K562 (cell line): Measurements from ENCODE around the gene TEX264. TPM values are rescaled to one million over a fixed set of nuclear protein-coding genes. Genes with fewer than 3 reads are reported as not detected.

ENCODE experiments used
- ATAC-seq: fragments of 200-7000 bp; cut with Tn5 transposase; 3 replicates; pipeline ENCODE4 v1.9.1; 2020; ENCODE audit warnings: moderate library complexity
- BruUV-seq: library from RNA; stranded (reverse); fragments of 400-500 nt; replicated peaks from 2 replicates; lab custom pipeline; 2021; lab: Mats Ljungman, UMichigan
- CTCF ChIA-PET: fragments of 300-600 bp; formaldehyde crosslinking; extraction: SDS; loops from one replicate; lab custom pipeline; 2021; ENCODE audit warnings: low intra/inter-chr PET ratio; lab: Yijun Ruan, JAX
- POLR2A ChIA-PET: fragments of 300-600, 350-650 bp; sonication (Branson Sonifier 250); formaldehyde crosslinking; extraction: SDS; loops from one replicate; lab custom pipeline; 2021; ENCODE audit warnings: antibody characterized with exemption, inconsistent platforms; lab: Yijun Ruan, JAX
- DNase-seq, 4 experiments: peaks; one replicate each; pipeline versions ENCODE4 v3.0.0 to v3.0.0-alpha.2; 2011 to 2018; ENCODE audit warnings: low spot score in 3 of 4, mixed read lengths in 3 of 4; ENCODE audit errors: extremely low read depth in 1 of 4
- FAIRE-seq: peaks from 2 replicates; lab custom pipeline; 2011; peaks lifted over from hg19 to GRCh38; lab: Jason Lieb, UNC
- H2AFZ ChIP-seq: 2 replicates; pipeline ENCODE4 v1.6.0; 2011; ENCODE audit warnings: low read depth, low read length, control low read depth, inconsistent platforms
- H3K27ac ChIP-seq: fragments of 200-600 bp; 3 replicates; pipeline ENCODE4 v1.8.0; 2011; ENCODE audit warnings: low read depth, mild to moderate bottlenecking, control low read depth, inconsistent platforms, low read length, moderate library complexity, mixed read lengths; ENCODE audit errors: extremely low read depth
- H3K27me3 ChIP-seq, 2 experiments: fragments of 300-600 bp in 1 of 2; 2 replicates in 1 of 2; 3 replicates in 1 of 2; pipeline versions ENCODE4 v1.6.0 to v1.8.0; 2011; ENCODE audit warnings: inconsistent platforms in 2 of 2, low read length in 2 of 2, mild to moderate bottlenecking in 1 of 2, mixed read lengths in 1 of 2, moderate library complexity in 1 of 2; ENCODE audit not compliant: control insufficient read depth in 2 of 2, insufficient read depth in 2 of 2
- H3K36me3 ChIP-seq: fragments of 300-600 bp; 3 replicates; pipeline ENCODE4 v1.8.0; 2011; ENCODE audit warnings: mild to moderate bottlenecking, low read length, inconsistent platforms; ENCODE audit not compliant: control insufficient read depth, insufficient read depth
- H3K4me1 ChIP-seq, 2 experiments: fragments of 200-600 bp in 1 of 2; replicated peaks in 1 of 2; 2 replicates in 1 of 2; 3 replicates in 1 of 2; pipeline versions ENCODE4 v1.5.1 to v1.8.0; 2011; ENCODE audit warnings: inconsistent platforms in 2 of 2, low read length in 2 of 2, mild to moderate bottlenecking in 1 of 2, mixed read lengths in 1 of 2, moderate library complexity in 1 of 2; ENCODE audit not compliant: control insufficient read depth in 2 of 2, insufficient read depth in 2 of 2
- H3K4me2 ChIP-seq: 2 replicates; pipeline ENCODE4 v1.6.1; 2011; ENCODE audit warnings: low read length, control low read depth, inconsistent platforms, mixed read lengths; ENCODE audit not compliant: insufficient read depth
- H3K4me3 ChIP-seq: fragments of 200-600 bp; sonication (generic), shearing (Covaris generic); 2 replicates; pipeline ENCODE4 v1.5.1; 2016; ENCODE audit warnings: control low read depth, inconsistent platforms
- H3K79me2 ChIP-seq: fragments of 200-600 bp; 3 replicates; pipeline ENCODE4 v1.8.0; 2011; ENCODE audit warnings: low read length, inconsistent platforms; ENCODE audit not compliant: control insufficient read depth, insufficient read depth
- H3K9ac ChIP-seq, 2 experiments: 2 replicates each; pipeline versions ENCODE4 v1.6.0 to v1.6.1; 2011; ENCODE audit warnings: low read depth in 2 of 2, low read length in 2 of 2, control low read depth in 1 of 2, inconsistent platforms in 1 of 2, mild to moderate bottlenecking in 1 of 2, mixed read lengths in 1 of 2; ENCODE audit not compliant: insufficient read depth in 1 of 2
- H3K9me1 ChIP-seq: one replicate; pipeline ENCODE4 v1.6.0; 2011; ENCODE audit warnings: inconsistent platforms, mild to moderate bottlenecking, low read length, moderate library complexity; ENCODE audit not compliant: control insufficient read depth, insufficient read depth
- H3K9me3 ChIP-seq: replicated peaks from 2 replicates; pipeline ENCODE4 v1.5.1; 2011; ENCODE audit warnings: low read depth, low read length, inconsistent platforms; ENCODE audit not compliant: control insufficient read depth, insufficient read depth
- H4K20me1 ChIP-seq: replicated peaks from 2 replicates; pipeline ENCODE4 v1.6.1; 2011; ENCODE audit warnings: low read length, inconsistent platforms, mixed read lengths; ENCODE audit not compliant: control insufficient read depth, insufficient read depth
- FOXK2 ChIP-seq, 2 experiments: fragments of 450-650 bp; IDR thresholded peaks in 1 of 2; conservative IDR thresholded peaks in 1 of 2; 2 replicates each; pipeline ENCODE4 v1.6.1; 2016; ENCODE audit warnings: low read depth in 2 of 2, mild to moderate bottlenecking in 1 of 2
- HSF4 ChIP-seq: fragments of 250-450 bp; sonication (Bioruptor Pico); IDR thresholded peaks from 2 replicates; pipeline ENCODE4 v2.1.2; 2022; ENCODE audit warnings: mild to moderate bottlenecking, moderate library complexity, borderline replicate concordance
- KDM5B ChIP-seq: fragments of 200-600 bp; sonication (generic); IDR thresholded peaks from 2 replicates; pipeline ENCODE4 v1.6.1; 2012; ENCODE audit warnings: low read depth, mild to moderate bottlenecking, moderate library complexity, low read length, control low read depth, inconsistent platforms; ENCODE audit not compliant: insufficient replicate concordance
- POLR2AphosphoS5 ChIP-seq: IDR thresholded peaks from 2 replicates; pipeline ENCODE4 v1.6.1; 2011; ENCODE audit warnings: mild to moderate bottlenecking, low read depth, low read length, moderate library complexity; ENCODE audit not compliant: control insufficient read depth, insufficient read depth
- ZFP36 ChIP-seq: fragments of 150-350 bp; IDR thresholded peaks from 2 replicates; pipeline ENCODE4 v1.6.1; 2018; ENCODE audit warnings: low read length, low read depth; ENCODE audit not compliant: partially characterized antibody
- ZNF282 ChIP-seq: sonication (generic); formaldehyde crosslinking; IDR thresholded peaks from 2 replicates; pipeline ENCODE4 v1.8.1; 2023; ENCODE audit warnings: missing genetic modification reagents
- ZNF57 ChIP-seq: fragments of 450-650 bp; formaldehyde crosslinking; IDR thresholded peaks from 2 replicates; pipeline ENCODE4 v1.4.0; 2020; ENCODE audit warnings: mild to moderate bottlenecking, moderate library complexity
- WGBS: fragments of 100-300 bp; shearing (Covaris generic); methylation state at CpG from one replicate; pipeline ENCODE4 v1.1.6; 2016; ENCODE audit warnings: low coverage, mixed read lengths; ENCODE audit not compliant: insufficient coverage; ENCODE audit errors: missing lambda C conversion rate; 5-methylcytosine and 5-hydroxymethylcytosine counted together
- in situ Hi-C: fragments of 300-500 bp; cut with MboI; formaldehyde crosslinking; loops from 4 replicates; pipeline ENCODE4 v1.15.0; 2018; ENCODE audit warnings: inconsistent platforms, mixed read lengths
- intact Hi-C: fragments of 100-400 bp; cut with micrococcal nuclease; formaldehyde crosslinking; loops from 2 replicates; pipeline ENCODE4 v1.14.2; 2022
- polyA plus RNA-seq, 8 experiments: library from polyadenylated mRNA; depleted of rRNA in 4 of 8; stranded (reverse) in 5 of 8; unstranded in 3 of 8; fragments of >200 nt; fragmentation: Nextera tagmentation in 2 of 8; fragmentation: Illumina TruSeq in 1 of 8; extraction: Ambion mirVana in 2 of 8; extraction: Trizol in 1 of 8; gene quantifications; 2 replicates each; pipeline versions ENCODE4 v1.2.1 to v1.2.3, GENCODE V29; 2011 to 2014; ENCODE audit warnings: inconsistent platforms in 1 of 8, missing spikeins in 1 of 8
- total RNA-seq, 7 experiments: library from RNA; depleted of rRNA in 6 of 7; stranded (reverse); fragments of >200 nt in 6 of 7; fragmentation: Illumina TruSeq in 2 of 7; extraction: Trizol in 2 of 7; gene quantifications; 2 replicates each; pipeline versions ENCODE4 v1.2.1 to v1.2.3, GENCODE V29; 2011 to 2021; ENCODE audit warnings: low replicate concordance in 1 of 7
- TF ChIP-seq, protein P1 (sequence below): fragments of 250-450 bp; sonication (Bioruptor Pico); IDR thresholded peaks from 2 replicates; pipeline ENCODE4 v1.8.0; 2021; ENCODE audit warnings: borderline replicate concordance, mild to moderate bottlenecking, moderate library complexity; ENCODE audit not compliant: poor library complexity, severe bottlenecking
- TF ChIP-seq, protein P2 (sequence below), 2 experiments: IDR thresholded peaks; 2 replicates each; pipeline ENCODE4 v1.6.1; 2011; ENCODE audit warnings: borderline replicate concordance in 1 of 2, control low read depth in 1 of 2, low read depth in 1 of 2, low read length in 1 of 2, mild to moderate bottlenecking in 1 of 2, mixed read lengths in 1 of 2, moderate library complexity in 1 of 2; ENCODE audit not compliant: insufficient read depth in 1 of 2, insufficient read length in 1 of 2, poor library complexity in 1 of 2, severe bottlenecking in 1 of 2; ENCODE audit errors: extremely low read depth in 1 of 2
- TF ChIP-seq, protein P3 (sequence below), 2 experiments: fragments of 150-350 bp in 1 of 2; IDR thresholded peaks; 2 replicates each; pipeline ENCODE4 v1.6.1; 2012 to 2016; ENCODE audit warnings: low read depth in 2 of 2, low read length in 2 of 2, mild to moderate bottlenecking in 1 of 2, moderate library complexity in 1 of 2

Gene TEX264
- total and polyA plus RNA-seq, 9 of the 15 experiments (the other 6 are each of a cell fraction or from before 2014, with no cell fraction given) = 4.1 to 47.0 (median 31.0) TPM

DNA sequence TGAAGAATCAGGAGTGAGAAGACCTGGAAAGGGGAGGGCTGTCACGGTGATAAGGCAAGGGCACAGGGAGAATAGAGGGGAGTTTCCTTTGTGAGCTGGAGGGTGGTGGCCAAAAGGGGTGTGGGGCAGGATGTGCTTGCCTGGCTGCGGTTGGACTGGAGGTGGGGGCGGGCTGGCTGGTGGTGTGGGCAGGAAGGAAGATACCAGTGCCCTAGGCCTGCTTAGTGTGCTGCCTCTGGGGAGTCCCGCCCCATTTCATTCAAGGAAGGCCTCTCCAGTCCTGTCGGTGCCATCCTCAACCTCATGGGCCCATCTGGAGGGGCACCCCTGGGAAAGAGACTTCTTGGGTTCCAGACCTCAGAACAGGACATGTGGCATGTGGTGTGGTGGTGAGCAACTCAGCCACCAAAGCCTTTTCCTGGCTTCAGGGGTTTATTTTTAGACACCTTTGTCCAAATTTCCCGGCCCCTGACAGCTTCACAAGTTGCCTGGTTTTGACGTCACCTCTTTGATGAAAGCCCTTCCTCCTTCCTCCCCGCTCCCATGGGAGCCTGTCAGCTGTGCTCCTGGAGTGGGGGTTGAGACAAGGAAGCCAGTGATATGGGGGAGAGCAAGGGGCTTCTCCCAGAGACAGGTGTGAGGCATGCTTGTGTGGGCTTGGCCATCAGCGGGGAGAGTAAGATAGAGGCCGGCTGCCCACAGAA, 15.6 kb downstream of the TEX264 start (continued):
- TF ChIP-seq, protein P1, sequence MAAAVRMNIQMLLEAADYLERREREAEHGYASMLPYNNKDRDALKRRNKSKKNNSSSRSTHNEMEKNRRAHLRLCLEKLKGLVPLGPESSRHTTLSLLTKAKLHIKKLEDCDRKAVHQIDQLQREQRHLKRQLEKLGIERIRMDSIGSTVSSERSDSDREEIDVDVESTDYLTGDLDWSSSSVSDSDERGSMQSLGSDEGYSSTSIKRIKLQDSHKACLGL = no peak

DNA sequence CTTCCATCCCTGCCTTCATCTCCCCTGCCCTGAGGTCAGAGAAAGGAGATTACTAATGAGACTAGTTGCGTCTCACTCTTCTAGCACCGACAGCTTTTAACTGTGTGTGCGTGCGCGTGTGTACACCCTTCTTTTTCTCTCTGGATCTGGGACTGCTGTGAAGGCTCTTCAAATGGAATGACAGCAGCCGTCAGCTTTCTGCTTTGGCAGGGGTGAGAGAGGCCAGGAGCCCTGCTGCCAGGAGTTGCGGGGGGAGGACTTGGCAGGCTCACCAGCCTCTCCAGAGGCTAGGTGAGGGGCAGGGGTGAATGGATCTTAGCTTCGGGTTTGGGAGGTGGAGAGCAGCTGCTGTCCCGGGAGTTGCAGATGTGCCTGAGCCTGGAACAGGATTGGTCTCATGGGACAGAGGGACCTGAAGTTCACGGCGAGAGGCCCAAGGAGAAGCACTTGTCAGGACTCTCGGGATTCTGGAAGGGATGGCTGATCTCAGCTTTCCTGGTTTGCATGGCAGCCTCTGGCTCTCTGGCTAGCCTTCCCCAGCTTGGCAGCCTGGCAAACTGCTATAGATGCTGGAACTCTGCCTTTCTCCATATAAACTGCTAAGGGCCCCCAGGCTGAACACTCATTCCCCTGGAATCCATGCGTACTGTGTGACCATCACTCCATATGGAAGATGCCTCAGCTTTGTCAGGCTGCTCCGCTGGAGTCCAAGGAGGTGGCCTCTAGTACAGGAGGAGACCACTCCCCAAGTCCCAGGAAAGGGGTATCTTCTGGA, 16.6 kb downstream of the TEX264 start:
- BruUV-seq = no TSS peak
- TF ChIP-seq ZFP36 = no peak
- TF ChIP-seq, protein P2, sequence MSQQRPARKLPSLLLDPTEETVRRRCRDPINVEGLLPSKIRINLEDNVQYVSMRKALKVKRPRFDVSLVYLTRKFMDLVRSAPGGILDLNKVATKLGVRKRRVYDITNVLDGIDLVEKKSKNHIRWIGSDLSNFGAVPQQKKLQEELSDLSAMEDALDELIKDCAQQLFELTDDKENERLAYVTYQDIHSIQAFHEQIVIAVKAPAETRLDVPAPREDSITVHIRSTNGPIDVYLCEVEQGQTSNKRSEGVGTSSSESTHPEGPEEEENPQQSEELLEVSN (IDR thresholded peaks at IDR 0.05; ENCODE audit: borderline replicate concordance in 1 of 2, extremely low read depth in 1 of 2, insufficient read depth in 1 of 2, insufficient read length in 1 of 2, low read depth in 1 of 2, low read length in 1 of 2, poor library complexity in 1 of 2, severe bottlenecking in 1 of 2) = no peak
- TF ChIP-seq ZNF282 (CRISPR knock-in tag) = no peak
- TF ChIP-seq FOXK2 (conservative IDR thresholded peaks at IDR 0.05 in 1 of 2, IDR thresholded peaks at IDR 0.05 in 1 of 2; ENCODE audit: low read depth in 2 of 2) = no peak
- no peak for TF ChIP-seq KDM5B
- TF ChIP-seq ZNF57 (CRISPR knock-in tag) = no peak
- TF ChIP-seq POLR2AphosphoS5 = no peak
- TF ChIP-seq, protein P3, sequence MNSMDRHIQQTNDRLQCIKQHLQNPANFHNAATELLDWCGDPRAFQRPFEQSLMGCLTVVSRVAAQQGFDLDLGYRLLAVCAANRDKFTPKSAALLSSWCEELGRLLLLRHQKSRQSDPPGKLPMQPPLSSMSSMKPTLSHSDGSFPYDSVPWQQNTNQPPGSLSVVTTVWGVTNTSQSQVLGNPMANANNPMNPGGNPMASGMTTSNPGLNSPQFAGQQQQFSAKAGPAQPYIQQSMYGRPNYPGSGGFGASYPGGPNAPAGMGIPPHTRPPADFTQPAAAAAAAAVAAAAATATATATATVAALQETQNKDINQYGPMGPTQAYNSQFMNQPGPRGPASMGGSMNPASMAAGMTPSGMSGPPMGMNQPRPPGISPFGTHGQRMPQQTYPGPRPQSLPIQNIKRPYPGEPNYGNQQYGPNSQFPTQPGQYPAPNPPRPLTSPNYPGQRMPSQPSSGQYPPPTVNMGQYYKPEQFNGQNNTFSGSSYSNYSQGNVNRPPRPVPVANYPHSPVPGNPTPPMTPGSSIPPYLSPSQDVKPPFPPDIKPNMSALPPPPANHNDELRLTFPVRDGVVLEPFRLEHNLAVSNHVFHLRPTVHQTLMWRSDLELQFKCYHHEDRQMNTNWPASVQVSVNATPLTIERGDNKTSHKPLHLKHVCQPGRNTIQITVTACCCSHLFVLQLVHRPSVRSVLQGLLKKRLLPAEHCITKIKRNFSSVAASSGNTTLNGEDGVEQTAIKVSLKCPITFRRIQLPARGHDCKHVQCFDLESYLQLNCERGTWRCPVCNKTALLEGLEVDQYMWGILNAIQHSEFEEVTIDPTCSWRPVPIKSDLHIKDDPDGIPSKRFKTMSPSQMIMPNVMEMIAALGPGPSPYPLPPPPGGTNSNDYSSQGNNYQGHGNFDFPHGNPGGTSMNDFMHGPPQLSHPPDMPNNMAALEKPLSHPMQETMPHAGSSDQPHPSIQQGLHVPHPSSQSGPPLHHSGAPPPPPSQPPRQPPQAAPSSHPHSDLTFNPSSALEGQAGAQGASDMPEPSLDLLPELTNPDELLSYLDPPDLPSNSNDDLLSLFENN (IDR thresholded peaks at IDR 0.05; ENCODE audit: low read depth in 2 of 2, low read length in 2 of 2) = no peak
- no peak for TF ChIP-seq HSF4
- FAIRE-seq = no peak
- intact Hi-C loops = no loop called here
- no peak for DNase-seq
- Histone ChIP-seq H3K4me1 (peaks cover 13 to 22% of the 10 kb centered on the region in 2 experiments), H3K9me1 (peaks cover 7% of the 10 kb centered on the region), H3K27ac (no peak overlapping the region), H3K79me2 (no peaks in the 10 kb centered on the region; the same call in 1 of the 3 replicates), H3K9ac (no peak overlapping the region), H4K20me1 (0 out of 2 replicates have a peak, but pooled peaks cover 1% of the 10 kb centered on the region), H3K4me2 (no peak overlapping the region), H2AFZ (no peak overlapping the region), H3K27me3 (no peaks in the 10 kb centered on the region), H3K9me3 (no peaks in the 10 kb centered on the region), H3K4me3 (no peak overlapping the region), H3K36me3 (peaks cover 47% of the 10 kb centered on the region; the same call in 2 of the 3 replicates)
- WGBS = 95% methylated on average over 10 of the region's 14 CpGs
- ATAC-seq = no peak
- CTCF ChIA-PET = no interaction called here
- POLR2A ChIA-PET = interaction anchor here (1.1 kb wide), 1 partner anchor 10 kb away, joined by 4 read pairs; no protein-coding TSS in a partner anchor
- in situ Hi-C loops = loop anchor here (25.0 kb wide), 1 partner anchor 1050 kb away; no protein-coding TSS in a partner anchor
